Measurements from ENCODE around the gene FBXO41.

FBXO41 gene

DNA sequence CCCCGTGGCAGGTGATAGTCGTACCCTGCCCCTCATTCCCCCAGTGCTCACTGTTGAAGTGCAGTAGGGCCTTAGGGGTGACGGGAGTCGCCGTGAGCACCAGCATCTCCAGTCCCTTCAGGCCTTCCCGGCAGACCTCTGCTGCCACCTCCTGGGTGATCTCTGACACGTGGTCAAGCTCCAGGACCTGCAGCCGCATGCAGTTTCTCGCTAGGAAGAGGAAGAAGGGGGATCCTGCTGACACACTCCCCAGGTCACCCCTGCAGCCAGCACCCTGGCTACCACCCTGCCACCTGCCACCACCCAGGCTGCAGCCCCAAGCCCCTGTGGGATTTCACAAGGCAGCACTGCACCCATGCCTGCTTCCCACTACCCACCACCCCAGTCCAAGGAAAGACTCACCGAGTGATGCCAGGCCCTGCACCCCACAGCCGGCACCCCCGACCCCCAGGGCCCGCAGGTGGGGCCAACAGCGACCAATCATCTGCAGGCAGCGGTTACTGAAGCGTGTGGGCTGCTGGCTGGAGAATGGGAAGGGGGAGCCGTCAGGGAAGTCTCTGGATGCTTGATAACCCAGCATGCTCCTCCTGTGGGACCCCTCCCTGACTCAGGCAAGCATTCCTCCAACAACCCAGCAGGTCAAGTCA, 23.8 kb downstream of the FBXO41 start:
- DNase-seq = no peak

- no peak for DNase-seq
These were observed 24.5 kb downstream of the FBXO41 start for GRCh38 chr2:73259704-73260337.

DNA sequence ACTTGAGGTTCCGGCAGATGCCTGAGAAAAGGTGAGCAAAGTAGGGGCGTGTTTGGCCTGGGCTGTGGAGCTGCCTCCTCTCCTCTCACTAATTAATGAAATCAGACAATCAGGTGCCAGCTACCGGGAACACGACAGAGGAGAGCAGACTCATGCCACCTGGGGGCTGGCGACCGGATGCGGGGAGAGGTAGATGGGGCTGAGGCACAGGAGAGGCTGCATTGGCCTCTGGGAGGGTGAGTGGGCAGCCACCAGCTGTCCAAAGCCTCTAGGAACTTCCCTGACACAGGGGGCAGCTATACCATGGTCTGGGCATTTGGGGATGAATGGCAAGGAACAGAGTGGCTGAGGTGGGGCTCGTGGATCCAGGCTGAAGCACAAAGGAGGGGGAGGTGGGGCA, 25.0 kb downstream of the FBXO41 start:
- no peak for DNase-seq

- DNase-seq = no peak
These were observed 25.4 kb downstream of the FBXO41 start for GRCh38 chr2:73258913-73259215.

GRCh38 chr2:73258186-73258912, 25.9 kb downstream of the FBXO41 start:
- DNase-seq = no peak

DNA sequence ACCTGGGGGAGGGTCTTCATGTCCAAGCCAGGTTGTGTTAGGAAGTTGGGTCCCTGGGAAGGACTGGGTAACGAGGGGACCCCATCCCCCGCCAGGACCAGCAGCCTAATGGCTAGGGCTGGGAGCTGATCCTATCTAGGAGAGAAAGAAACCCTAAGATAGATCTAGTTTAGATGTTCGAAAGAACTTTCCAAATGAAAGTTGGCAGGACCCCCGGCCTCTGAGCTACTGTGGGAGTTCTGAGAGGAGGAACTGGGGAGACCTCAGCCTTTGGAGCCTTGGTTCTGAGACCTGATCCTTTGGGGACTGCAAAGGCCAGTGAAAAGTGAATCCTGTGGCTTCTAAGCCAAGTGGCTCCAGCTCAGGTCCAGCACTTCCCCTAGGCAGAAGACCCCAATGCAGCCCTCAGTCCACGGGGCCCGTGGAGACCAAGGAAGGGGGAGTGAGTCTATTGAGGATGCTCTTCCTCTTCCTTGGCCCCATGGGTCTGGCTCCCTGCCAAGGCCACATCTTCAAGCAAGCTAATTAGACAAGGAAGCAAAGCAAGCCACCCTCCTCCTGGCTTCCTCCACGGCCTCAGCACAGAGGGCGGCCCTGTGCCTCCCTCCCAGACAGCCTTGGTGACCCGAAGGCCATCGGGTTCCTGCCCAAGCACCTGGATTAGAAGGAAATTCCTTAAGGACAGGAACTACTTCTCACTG, 26.7 kb downstream of the FBXO41 start:
- peak in 1 of 2 donors; percentile 35 for DNase-seq

- DNase-seq = no peak
These were observed 27.3 kb downstream of the FBXO41 start for GRCh38 chr2:73257021-73257420.

DNA sequence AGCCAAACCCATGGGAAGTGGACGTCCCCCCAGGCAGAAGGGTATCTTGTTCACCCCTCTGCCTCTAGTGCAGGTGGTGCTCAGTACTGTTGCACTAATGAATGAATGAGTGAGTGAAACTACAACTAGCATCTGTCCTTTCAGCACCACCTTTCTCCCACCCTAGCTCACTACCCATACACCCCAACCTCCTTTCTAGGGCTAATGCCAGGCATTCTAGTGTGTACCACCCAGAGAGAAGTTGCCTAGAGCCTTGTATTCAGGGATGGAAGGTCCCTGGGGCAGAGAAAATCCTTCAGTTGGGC, 27.7 kb downstream of the FBXO41 start:
- DNase-seq = no peak

- no peak for DNase-seq
These were observed 28.2 kb downstream of the FBXO41 start for GRCh38 chr2:73255907-73256617.

DNA sequence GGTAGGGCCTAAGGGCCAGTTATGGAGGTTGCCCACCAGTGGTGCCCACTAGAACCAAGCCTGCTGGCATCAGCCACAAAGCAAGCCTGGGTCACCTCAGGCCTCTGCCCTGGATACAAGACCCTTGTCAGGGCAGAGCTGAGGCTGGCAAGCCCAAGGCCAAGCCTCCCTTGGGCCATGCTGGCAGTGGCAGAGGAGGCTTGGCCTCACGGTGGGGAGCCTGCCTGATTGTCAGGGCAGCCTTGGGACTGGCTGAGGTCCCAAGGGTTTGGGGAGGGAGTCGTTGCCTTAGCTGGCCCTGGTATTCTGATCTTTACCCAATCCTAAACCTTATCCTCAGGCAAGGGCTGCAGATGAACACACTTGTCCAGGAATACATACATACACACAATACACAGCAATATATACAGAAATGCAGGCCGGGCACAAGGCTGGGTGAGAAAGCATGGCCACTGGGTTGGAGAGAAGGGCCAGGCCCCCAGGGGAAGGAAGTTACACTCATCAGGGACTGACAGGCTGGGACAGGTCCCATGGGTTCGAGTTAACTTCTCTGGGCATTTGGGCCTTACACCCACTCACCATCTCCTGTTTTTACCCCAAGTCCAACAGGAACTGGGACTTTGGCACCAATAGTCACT, 29.2 kb downstream of the FBXO41 start:
- no peak for DNase-seq

DNA sequence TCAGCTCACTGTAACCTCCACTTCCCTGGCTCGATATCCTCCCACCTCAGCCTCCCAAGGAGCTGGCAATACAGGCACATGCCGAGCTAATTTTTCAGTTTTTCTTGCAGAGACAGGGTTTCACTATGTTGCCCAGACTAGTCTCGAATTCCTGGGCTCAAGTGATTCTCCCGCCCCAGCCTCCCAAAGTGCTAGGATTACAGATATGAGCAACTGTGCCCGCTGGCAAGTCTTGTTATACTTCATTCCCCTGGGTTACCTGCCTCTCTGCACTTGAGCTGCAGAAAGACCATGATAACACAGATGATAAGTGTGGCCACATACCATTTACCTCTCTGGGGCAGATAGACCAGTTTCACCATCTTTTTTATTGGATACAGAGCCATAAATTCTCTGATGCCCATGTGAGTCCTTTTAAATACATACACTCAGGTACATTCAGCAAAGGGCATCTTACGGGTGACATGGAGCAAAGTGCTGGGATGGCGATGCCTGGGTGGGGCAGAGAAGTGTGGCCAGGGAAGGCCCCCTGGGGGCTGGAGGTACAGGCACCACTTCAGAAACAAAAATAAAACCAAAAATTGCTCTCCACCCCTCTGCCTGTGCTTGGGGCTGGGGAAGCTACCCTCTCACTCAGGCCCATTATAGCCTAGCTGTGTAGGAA, 29.8 kb downstream of the FBXO41 start:
- DNase-seq = no peak

GRCh38 chr2:73253901-73254300, 30.4 kb downstream of the FBXO41 start:
- peak in 1 of 2 donors; percentile 17 for DNase-seq

GRCh38 chr2:73253400-73253799, 30.9 kb downstream of the FBXO41 start:
- no peak for DNase-seq

- no peak for DNase-seq
These were observed 31.8 kb downstream of the FBXO41 start for GRCh38 chr2:73252238-73253027.

GRCh38 chr2:73250872-73251846, 33.1 kb downstream of the FBXO41 start:
- no peak for DNase-seq

DNA sequence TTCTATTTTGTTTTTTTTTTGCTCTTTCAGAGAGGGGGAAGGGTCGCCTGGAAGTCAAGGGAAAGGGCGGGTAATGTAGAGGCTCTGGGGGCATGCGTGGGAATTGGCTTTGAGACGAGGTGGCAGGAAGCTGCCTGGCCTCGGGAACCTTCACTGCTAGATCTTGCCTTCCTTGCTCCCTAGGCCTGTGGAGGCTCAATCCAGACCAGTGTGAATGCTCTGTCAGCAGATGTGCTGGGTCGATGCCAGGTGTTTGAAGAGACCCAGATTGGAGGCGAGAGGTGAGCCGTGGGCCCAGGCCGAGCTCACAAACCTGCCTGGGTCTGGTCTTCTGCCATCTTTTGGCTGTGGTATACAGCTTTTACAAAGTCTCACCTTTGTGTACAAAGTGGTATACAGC, 34.6 kb downstream of the FBXO41 start:
- DNase-seq = no peak

GRCh38 chr2:73246850-73247249, 37.4 kb downstream of the FBXO41 start:
- no peak for DNase-seq

GRCh38 chr2:73244580-73244979, 39.7 kb downstream of the FBXO41 start:
- DNase-seq = no peak

GRCh38 chr2:73243884-73244570, 40.3 kb downstream of the FBXO41 start:
- no peak for DNase-seq

DNA sequence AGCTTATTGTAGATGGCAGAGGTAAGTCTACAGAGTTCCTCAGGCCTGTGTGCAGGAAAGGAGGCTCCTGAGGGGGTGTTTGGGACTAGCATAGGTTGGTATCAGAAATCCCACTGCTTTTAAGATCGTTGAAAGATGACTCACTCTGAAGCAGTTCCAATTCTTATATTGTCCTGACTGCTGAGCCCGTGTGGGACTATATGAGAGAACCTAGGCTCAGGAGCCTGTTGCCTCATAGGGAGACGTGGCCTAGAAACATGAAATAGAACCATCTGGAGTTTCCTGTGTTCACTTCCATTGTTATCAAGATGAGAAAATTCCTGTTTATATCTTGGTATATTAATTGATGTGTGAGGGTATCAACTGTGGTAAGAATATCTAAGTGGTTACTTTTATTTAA, 44.5 kb downstream of the FBXO41 start:
- DNase-seq = no peak

Data from CD4-positive, alpha-beta T cell treated with Interleukin-1 beta for 1 hour (primary cell).